ENCODE results near the gene TSPEAR. TPM values are rescaled to one million over a fixed set of nuclear protein-coding genes. Genes with fewer than 3 reads are reported as not detected.
A peak's percentile ranks its signal among the peaks of the same experiment; 100 is the strongest.
"Not testable (repeated sequence)": the region's sequence is repeated elsewhere in the genome, so short reads cannot be mapped to it uniquely, and the experiment has no call there.

Gene TSPEAR
- total and polyA plus RNA-seq, 7 experiments from 2014 or later = 0.07 TPM; not detected in 6

DNA sequence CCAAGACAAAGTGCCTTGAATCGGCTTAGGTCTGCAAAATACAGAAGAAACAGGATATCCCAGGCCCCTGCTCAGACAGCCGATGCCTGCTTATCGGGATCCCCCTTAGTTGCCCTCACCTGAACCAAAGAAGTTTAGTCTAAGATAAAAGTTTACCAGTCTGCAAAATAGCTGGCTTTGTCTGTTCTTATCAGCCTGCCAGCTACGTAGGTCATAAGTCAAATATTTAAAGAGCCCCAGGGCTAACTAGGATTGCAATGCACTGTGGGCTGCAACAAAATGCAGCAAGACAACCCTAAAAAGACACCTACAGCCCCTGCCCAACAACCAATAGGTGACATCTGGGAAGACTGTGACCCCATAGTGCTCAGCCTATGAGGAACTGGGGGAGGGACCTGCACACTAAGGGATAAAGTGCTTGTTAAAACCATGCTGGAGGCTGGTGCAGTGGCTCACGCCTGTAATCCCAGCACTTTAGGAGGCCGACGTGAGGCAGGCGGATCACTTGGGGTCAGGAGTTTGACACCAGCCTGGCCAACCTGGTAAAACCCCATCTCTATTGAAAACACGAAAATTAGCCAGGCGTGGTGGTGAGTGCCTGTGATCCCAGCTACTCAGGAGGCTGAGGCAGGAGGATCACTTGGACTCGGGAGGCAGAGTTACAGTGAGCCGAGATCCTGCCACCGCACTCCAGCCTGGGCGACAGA lies 228.6 kb downstream of the TSPEAR start:
- Mint-ChIP-seq H3K36me3 (no peaks in the 10 kb centered on the region), H3K27ac (no peak overlapping the region), H3K4me3 (no peak overlapping the region), H3K27me3 (peaks cover 0 to 4% (median 0%) of the 10 kb centered on the region in 5 donors), H3K4me1 (peaks cover 8 to 21% (median 15%) of the 10 kb centered on the region in 7 donors), H3K9me3 (peaks cover 0 to 3% (median 0%) of the 10 kb centered on the region in 11 donors)
- DNase-seq (no peak), ATAC-seq (no peak)
- ChIA-PET CTCF (no interaction called here), POLR2A (no interaction called here)
- Histone ChIP-seq H3K27ac (ENCODE audit: low read depth, low read length) (no peak overlapping the region), H3K27me3 (ENCODE audit: control insufficient read depth in 2 of 2, insufficient read depth in 2 of 2, low read length in 2 of 2) (no peaks in the 10 kb centered on the region), H3K9me3 (ENCODE audit: control insufficient read depth in 2 of 3, low read length in 3 of 3) (no peaks in the 10 kb centered on the region), H3K4me3 (ENCODE audit: low read length) (no peak overlapping the region), H3K36me3 (ENCODE audit: control insufficient read depth in 2 of 3, insufficient read depth in 3 of 3, low read length in 3 of 3) (no peaks in the 10 kb centered on the region), H3K4me1 (ENCODE audit: control insufficient read depth in 2 of 2, insufficient read depth in 2 of 2, low read length in 2 of 2) (peaks cover 0 to 8% of the 10 kb centered on the region in 2 donors)
- intact Hi-C loops (cut with micrococcal nuclease) = loop anchor here in 1 of 2 donors (10.0 kb wide), 1 partner anchor 158 kb away; no protein-coding TSS in a partner anchor

- H3K36me3 Mint-ChIP-seq = no peaks in the 10 kb centered on the region
- POLR2A ChIA-PET = no interaction called here
- H3K9me3 ChIP-seq (ENCODE audit: control insufficient read depth in 2 of 3, low read length in 3 of 3) = no peaks in the 10 kb centered on the region
- H3K4me1 Mint-ChIP-seq = peaks cover 4 to 14% (median 6%) of the 10 kb centered on the region in 7 donors
- H3K27me3 Mint-ChIP-seq = peaks cover 0 to 4% (median 0%) of the 10 kb centered on the region in 5 donors
- no peak overlapping the region for H3K4me3 Mint-ChIP-seq
- H3K27ac Mint-ChIP-seq = no peak overlapping the region
- H3K27ac ChIP-seq (ENCODE audit: low read depth, low read length) = no peak overlapping the region
- ATAC-seq (no peak), DNase-seq (no peak)
- no peaks in the 10 kb centered on the region for H3K36me3 ChIP-seq (ENCODE audit: control insufficient read depth in 2 of 3, insufficient read depth in 3 of 3, low read length in 3 of 3)
- H3K27me3 ChIP-seq (ENCODE audit: control insufficient read depth in 2 of 2, insufficient read depth in 2 of 2, low read length in 2 of 2) = no peaks in the 10 kb centered on the region
- no peaks in the 10 kb centered on the region for H3K4me1 ChIP-seq (ENCODE audit: control insufficient read depth in 2 of 2, insufficient read depth in 2 of 2, low read length in 2 of 2)
- no peaks in the 10 kb centered on the region for H3K9me3 Mint-ChIP-seq
- no peak overlapping the region for H3K4me3 ChIP-seq (ENCODE audit: low read length)
- intact Hi-C loops (cut with micrococcal nuclease) = loop anchor here in 1 of 2 donors (10.0 kb wide), 1 partner anchor 156 kb away; no protein-coding TSS in a partner anchor
- CTCF ChIA-PET = interaction anchor here (0.6 to 2.2 kb wide), 4 partner anchors 138 to 654 kb away, joined by 3 to 5 read pairs (median 4); no protein-coding TSS in a partner anchor
These were observed 230.9 kb downstream of the TSPEAR start for GRCh38 chr21:44480200-44481053.

DNA sequence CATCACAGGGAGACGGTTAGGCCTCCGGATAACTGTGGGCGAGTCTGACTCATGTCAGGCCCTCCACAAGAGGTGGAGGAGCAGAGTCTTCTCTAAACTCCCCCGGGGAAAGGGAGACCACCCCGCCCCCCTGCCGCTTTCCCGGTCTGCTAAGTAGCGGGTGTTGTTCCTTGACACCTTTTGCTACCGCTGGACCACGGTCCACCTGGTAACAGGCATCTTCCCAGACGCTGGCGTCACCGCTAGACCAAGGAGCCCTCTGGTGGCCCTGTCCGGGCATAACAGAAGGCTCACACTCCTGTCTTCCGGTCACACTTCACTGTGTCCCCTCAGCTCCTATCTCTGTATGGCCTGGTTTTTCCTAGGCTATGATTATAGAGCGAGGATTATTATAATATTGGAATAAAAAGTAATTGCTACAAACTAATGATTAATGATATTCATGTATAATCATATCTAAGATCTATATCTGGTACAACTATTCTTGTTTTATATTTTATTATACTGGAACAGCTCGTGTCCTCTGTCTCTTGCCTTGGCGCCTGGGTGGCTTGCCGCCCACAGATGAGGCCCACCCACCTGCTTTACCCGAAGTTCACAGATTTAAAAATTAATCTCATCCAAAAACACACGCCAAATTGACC lies 231.7 kb downstream of the TSPEAR start:
- H3K9me3 ChIP-seq (ENCODE audit: control insufficient read depth in 2 of 3, low read length in 3 of 3); ATAC-seq; H3K4me3 ChIP-seq (ENCODE audit: low read length); H3K27me3 Mint-ChIP-seq; H3K9me3 Mint-ChIP-seq; H3K4me3 Mint-ChIP-seq; H3K36me3 ChIP-seq (ENCODE audit: control insufficient read depth in 2 of 3, insufficient read depth in 3 of 3, low read length in 3 of 3); H3K27ac ChIP-seq (ENCODE audit: low read depth, low read length); POLR2A ChIA-PET; H3K36me3 Mint-ChIP-seq; H3K4me1 ChIP-seq (ENCODE audit: control insufficient read depth in 2 of 2, insufficient read depth in 2 of 2, low read length in 2 of 2); H3K27me3 ChIP-seq (ENCODE audit: control insufficient read depth in 2 of 2, insufficient read depth in 2 of 2, low read length in 2 of 2): not testable (repeated sequence)
- peak in 6 of 9 donors; percentile 29 to 51 (median 36) for DNase-seq
- Mint-ChIP-seq H3K4me1 (peaks cover 0 to 11% (median 3%) of the 10 kb centered on the region in 7 donors), H3K27ac (peak overlapping the region in 1 of 9 donors; percentile 55)
- intact Hi-C loops (cut with micrococcal nuclease) = loop anchor here in 1 of 2 donors (10.0 kb wide), 1 partner anchor 155 kb away; no protein-coding TSS in a partner anchor
- CTCF ChIA-PET = interaction anchor here (0.6 to 2.2 kb wide), 2 partner anchors 313 to 653 kb away, joined by 3 to 5 read pairs; no protein-coding TSS in a partner anchor

- ChIA-PET CTCF (interaction anchor here (0.5 kb wide), 1 partner anchor 41 kb away, joined by 3 read pairs; no protein-coding TSS in a partner anchor), POLR2A (no interaction called here)
- Mint-ChIP-seq H3K9me3 (no peaks in the 10 kb centered on the region), H3K4me3 (no peak overlapping the region), H3K27me3 (no peaks in the 10 kb centered on the region), H3K27ac (no peak overlapping the region), H3K4me1 (peaks cover 0 to 11% (median 0%) of the 10 kb centered on the region in 7 donors), H3K36me3 (no peaks in the 10 kb centered on the region)
- no peak for DNase-seq
- Histone ChIP-seq H3K36me3 (ENCODE audit: control insufficient read depth in 2 of 3, insufficient read depth in 3 of 3, low read length in 3 of 3) (no peaks in the 10 kb centered on the region), H3K9me3 (ENCODE audit: control insufficient read depth in 2 of 3, low read length in 3 of 3) (no peaks in the 10 kb centered on the region), H3K4me3 (ENCODE audit: low read length) (no peak overlapping the region), H3K4me1 (ENCODE audit: control insufficient read depth in 2 of 2, insufficient read depth in 2 of 2, low read length in 2 of 2) (no peaks in the 10 kb centered on the region), H3K27ac (ENCODE audit: low read depth, low read length) (no peak overlapping the region), H3K27me3 (ENCODE audit: control insufficient read depth in 2 of 2, insufficient read depth in 2 of 2, low read length in 2 of 2) (no peaks in the 10 kb centered on the region)
- intact Hi-C loops (cut with micrococcal nuclease) = no loop called here
- no peak for ATAC-seq
These were observed 232.6 kb downstream of the TSPEAR start for GRCh38 chr21:44478801-44479167.

DNA sequence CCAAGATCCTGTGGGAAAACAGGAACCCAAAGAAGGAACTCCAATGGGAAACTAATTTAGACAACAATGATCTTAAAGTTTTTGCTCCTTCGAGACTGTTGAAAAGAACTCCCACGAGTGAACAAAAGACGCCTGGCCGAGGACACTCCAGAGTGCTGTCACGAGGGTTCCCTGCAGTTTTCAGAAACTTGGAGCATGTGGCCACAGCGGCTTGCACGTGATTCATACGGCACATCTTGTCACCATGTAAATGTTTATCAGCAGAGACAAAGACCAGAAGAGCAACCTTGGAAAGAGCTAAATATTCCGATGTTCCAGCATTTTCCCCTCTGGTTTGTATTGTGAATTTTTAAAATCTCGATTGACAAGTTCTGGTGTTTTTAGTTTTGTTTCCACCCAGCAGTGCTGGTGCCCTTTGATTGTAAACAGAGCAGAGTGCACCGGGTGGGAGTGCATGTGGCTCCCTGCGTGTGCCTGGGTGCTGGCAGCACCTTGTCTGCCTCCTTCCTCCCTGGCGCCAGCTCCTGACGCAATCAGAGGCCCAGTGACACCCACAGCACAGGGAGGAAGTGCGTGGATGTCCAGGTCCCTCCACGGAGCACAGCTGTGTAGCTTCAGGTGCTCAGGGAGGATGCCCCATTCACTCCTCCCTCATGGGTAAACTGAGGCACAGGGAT lies 233.1 kb downstream of the TSPEAR start:
- Histone ChIP-seq H3K9me3 (ENCODE audit: control insufficient read depth in 2 of 3, low read length in 3 of 3) (no peaks in the 10 kb centered on the region), H3K4me3 (ENCODE audit: low read length) (no peak overlapping the region), H3K36me3 (ENCODE audit: control insufficient read depth in 2 of 3, insufficient read depth in 3 of 3, low read length in 3 of 3) (no peaks in the 10 kb centered on the region), H3K27ac (ENCODE audit: low read depth, low read length) (no peak overlapping the region), H3K4me1 (ENCODE audit: control insufficient read depth in 2 of 2, insufficient read depth in 2 of 2, low read length in 2 of 2) (no peaks in the 10 kb centered on the region), H3K27me3 (ENCODE audit: control insufficient read depth in 2 of 2, insufficient read depth in 2 of 2, low read length in 2 of 2) (no peaks in the 10 kb centered on the region)
- POLR2A ChIA-PET = no interaction called here
- ATAC-seq = no peak
- CTCF ChIA-PET = interaction anchor here (0.5 kb wide), 1 partner anchor 40 kb away, joined by 3 read pairs; no protein-coding TSS in a partner anchor
- intact Hi-C loops (cut with micrococcal nuclease) = no loop called here
- H3K27ac Mint-ChIP-seq = no peak overlapping the region
- no peaks in the 10 kb centered on the region for H3K9me3 Mint-ChIP-seq
- no peaks in the 10 kb centered on the region for H3K36me3 Mint-ChIP-seq
- H3K4me1 Mint-ChIP-seq = peaks cover 0 to 11% (median 0%) of the 10 kb centered on the region in 7 donors
- H3K27me3 Mint-ChIP-seq = no peaks in the 10 kb centered on the region
- DNase-seq = no peak
- no peak overlapping the region for H3K4me3 Mint-ChIP-seq

DNA sequence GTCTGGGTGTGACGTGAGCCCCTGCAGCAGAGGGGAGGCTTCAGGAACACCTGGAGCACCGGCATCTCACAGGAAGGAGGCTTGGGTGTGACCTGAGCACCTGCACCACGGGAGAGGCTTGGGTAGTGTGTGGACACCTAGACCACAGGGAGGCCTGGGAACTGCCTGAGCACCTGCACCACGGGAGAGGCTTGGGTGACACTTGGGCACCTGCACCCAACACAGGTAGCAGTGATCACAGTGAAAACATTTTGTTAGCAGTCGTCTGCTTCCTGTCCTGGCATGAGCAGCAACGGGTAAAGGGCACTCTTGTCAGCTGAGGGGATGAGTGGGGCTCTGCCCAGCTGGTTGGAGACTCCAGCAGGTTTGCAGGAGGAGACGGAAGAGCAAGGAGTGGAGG lies 233.7 kb downstream of the TSPEAR start:
- no peaks in the 10 kb centered on the region for H3K9me3 Mint-ChIP-seq
- H3K27me3 Mint-ChIP-seq = no peaks in the 10 kb centered on the region
- no peaks in the 10 kb centered on the region for H3K9me3 ChIP-seq (ENCODE audit: control insufficient read depth in 2 of 3, low read length in 3 of 3)
- no peak overlapping the region for H3K4me3 Mint-ChIP-seq
- no peak overlapping the region for H3K4me3 ChIP-seq (ENCODE audit: low read length)
- ChIA-PET CTCF (no interaction called here), POLR2A (no interaction called here)
- H3K27ac ChIP-seq (ENCODE audit: low read depth, low read length) = no peak overlapping the region
- H3K36me3 ChIP-seq (ENCODE audit: control insufficient read depth in 2 of 3, insufficient read depth in 3 of 3, low read length in 3 of 3) = no peaks in the 10 kb centered on the region
- no peaks in the 10 kb centered on the region for H3K4me1 ChIP-seq (ENCODE audit: control insufficient read depth in 2 of 2, insufficient read depth in 2 of 2, low read length in 2 of 2)
- no peak for DNase-seq
- intact Hi-C loops (cut with micrococcal nuclease) = no loop called here
- peaks cover 0 to 11% (median 0%) of the 10 kb centered on the region in 7 donors for H3K4me1 Mint-ChIP-seq
- no peaks in the 10 kb centered on the region for H3K27me3 ChIP-seq (ENCODE audit: control insufficient read depth in 2 of 2, insufficient read depth in 2 of 2, low read length in 2 of 2)
- H3K36me3 Mint-ChIP-seq = no peaks in the 10 kb centered on the region
- H3K27ac Mint-ChIP-seq = no peak overlapping the region
- no peak for ATAC-seq
